SIG-M5 (cell line): Measurements from ENCODE around the gene IQGAP3.

Experiments
- DNase-seq: peaks from one replicate; lab custom pipeline; 2025; lab: John Stamatoyannopoulos, UW

Gene IQGAP3

GRCh38 chr1:156480411-156481192, 91.8 kb downstream of the IQGAP3 start:
- DNase-seq = no peak

DNA sequence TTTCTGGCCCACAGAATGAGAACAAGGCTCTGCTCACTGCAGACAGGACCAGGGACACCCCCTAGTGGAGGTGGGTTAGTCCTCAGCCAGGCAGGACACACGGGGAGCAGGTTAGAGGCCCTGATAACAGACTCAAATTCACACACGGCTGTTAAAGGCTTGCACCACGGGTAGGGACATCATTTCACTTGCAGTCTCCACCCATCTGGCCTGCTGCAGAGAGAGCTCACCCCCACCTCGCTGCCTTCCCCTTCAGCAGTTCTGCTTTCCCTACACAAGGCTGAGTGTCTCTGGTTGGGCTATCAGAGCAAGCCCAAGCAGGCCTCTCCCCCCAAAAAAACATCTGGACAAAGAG, 92.4 kb downstream of the IQGAP3 start:
- no peak for DNase-seq

DNA sequence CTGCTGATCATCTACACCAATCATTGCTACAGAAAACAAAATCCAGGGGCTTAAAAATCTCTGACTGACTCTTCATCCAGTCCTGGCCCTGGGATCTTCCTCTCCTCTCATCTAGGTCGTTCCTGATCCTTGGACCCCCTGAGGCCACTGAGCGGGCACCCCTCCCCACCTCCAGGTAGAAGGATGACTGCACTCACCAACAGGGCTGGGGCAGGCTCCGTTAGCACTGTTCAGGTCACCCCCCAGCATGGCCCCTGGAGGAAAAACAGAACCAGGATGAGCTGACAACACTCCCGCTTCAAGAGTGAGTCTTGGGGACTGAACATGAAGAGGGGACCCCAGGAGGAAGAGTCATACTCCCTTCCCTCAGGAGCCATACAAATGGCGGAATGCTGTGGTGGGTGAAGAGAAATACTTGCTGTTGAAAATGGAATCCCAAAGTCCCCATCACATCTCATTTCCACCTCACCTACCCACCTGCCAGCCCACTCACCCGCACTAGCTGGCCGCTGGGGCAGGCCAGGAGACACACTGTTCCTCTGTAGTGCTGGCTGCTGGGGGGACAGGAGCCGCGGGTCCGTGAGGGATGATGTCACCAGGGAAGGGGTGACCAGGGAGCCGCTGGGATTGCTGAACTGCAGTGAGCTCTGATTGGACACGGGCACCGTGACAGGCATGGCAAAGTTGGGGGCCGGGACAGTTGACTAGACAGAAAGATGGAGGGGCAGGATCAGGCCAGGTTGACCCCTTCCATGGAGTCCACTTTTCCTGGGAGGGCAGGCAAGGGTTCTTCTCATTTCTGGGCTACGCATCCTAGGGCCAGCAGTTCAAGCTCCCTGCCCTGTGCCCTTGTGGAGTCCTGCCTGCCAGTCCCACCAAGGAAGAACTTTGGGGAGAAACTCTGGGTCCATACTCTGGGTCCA, 93.0 kb downstream of the IQGAP3 start:
- DNase-seq = no peak

GRCh38 chr1:156478250-156478627, 94.1 kb downstream of the IQGAP3 start:
- DNase-seq = no peak

DNA sequence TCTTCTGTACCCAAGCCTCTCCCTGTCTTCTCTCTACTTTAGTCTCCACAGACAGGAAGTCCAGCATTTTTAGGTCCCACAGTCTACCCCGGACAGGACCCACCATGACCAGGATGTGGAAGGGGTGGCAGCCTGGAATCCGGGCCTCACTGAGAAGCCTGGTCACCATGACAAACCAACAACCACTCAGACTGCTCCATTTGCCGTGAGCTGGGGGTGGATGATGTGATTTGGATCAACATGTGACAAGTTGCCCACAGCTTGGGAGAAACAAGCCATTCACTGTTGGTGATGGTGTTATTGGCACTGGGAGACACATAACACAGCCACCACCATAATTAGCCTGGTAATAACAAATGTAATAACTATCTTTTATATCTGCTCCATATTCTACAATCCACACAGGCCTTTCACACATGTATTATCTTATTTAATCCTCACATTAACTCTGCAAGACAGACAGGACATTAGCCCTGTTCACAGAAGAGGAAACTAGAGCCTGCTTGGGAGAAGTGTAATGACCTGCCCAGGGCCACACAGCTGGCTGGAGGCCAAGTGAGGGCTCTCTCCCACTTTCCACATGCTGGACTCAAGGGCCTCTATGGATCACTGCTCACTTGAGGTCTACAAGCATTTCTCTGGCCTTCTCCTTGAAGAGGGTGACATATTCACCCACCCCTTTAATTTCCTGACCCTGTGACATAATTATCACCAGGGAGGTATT, 94.7 kb downstream of the IQGAP3 start:
- no peak for DNase-seq

- DNase-seq = no peak
These were observed 95.7 kb downstream of the IQGAP3 start for GRCh38 chr1:156476501-156477298.

- DNase-seq = no peak
These were observed 96.5 kb downstream of the IQGAP3 start for GRCh38 chr1:156475568-156476500.
